Lower lobe of right lung (tissue), 2 donors: ENCODE data around the gene XRCC3. TPM values are rescaled to one million over a fixed set of nuclear protein-coding genes. Genes with fewer than 3 reads are reported as not detected.

Experiments
- ATAC-seq, 2 donors: fragments of 200-7000 bp; cut with Tn5 transposase; one replicate each; pipeline ENCODE4 v1.9.1; 2020 to 2022; ENCODE audit warnings: mild to moderate bottlenecking in 2 of 2, moderate library complexity in 2 of 2
- DNase-seq: peaks from one replicate; pipeline ENCODE4 v3.0.0-alpha.2; 2020
- H3K27ac ChIP-seq: fragments of 200-600 bp; one replicate; pipeline ENCODE4 v1.8.0; 2022
- H3K27me3 ChIP-seq: fragments of 200-600 bp; one replicate; pipeline ENCODE4 v1.8.0; 2022; ENCODE audit warnings: low read depth
- H3K36me3 ChIP-seq: fragments of 200-600 bp; one replicate; pipeline ENCODE4 v1.8.0; 2022; ENCODE audit warnings: mild to moderate bottlenecking
- H3K4me1 ChIP-seq: fragments of 200-600 bp; one replicate; pipeline ENCODE4 v1.8.0; 2022
- H3K4me3 ChIP-seq: fragments of 200-600 bp; one replicate; pipeline ENCODE4 v1.8.0; 2022; ENCODE audit warnings: mild to moderate bottlenecking
- H3K9me3 ChIP-seq: fragments of 200-600 bp; one replicate; pipeline ENCODE4 v1.8.0; 2022
- intact Hi-C: fragments of 100-400 bp; cut with DNase I; formaldehyde crosslinking; loops from one replicate; pipeline ENCODE4 v1.11.0; 2022
- total RNA-seq: library from RNA; stranded (reverse); fragmentation: NEBNext Ultra II Directional; extraction: Animal tissue kit (Norgen Biotek cat#: 25700); gene quantifications from one replicate; pipeline ENCODE4 v1.2.1, GENCODE V29; 2021
- TF ChIP-seq, protein P1 (sequence below): fragments of 200-600 bp; IDR thresholded peaks from one replicate; pipeline ENCODE4 v1.8.0; 2022; ENCODE audit warnings: antibody characterized with exemption, mild to moderate bottlenecking
- donor health status: DM: no; HTN: yes; CAD: no; lungs with severe emphysema.

Gene XRCC3
- total RNA-seq, 1 donor from 2014 or later = 5.0 TPM

DNA sequence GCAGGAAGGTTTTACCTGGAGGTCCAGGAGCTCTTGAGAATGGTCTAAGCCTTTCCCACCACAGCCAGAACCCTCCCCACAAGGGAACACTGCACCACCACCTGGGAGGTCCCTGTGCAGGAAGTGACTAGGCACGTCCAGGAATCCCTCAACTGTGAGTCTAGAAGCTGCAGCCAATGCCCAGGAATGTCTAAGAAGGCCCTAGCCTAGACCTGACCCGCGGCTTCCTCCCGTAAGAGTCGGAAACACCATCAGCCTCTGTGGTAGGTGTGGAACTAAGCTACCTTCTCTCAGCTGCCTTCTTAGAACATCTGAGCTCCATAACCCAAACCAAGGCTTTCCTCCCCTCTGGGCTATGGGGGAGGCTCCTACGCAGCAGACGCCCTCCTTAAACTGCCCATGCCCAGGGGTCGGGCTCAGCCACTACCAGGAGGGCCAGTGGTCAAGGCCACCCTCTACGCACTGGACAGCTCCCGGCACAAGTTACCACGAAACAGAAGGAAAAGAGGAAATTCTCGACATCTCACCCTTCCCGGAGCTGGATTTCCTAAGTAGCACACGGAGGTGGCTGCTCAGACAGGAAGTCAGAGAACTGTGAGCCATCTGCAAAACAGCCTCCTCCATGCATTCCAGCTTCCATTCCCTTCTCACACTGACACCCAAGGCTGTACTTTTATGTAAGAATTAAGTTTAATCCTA, 25.9 kb upstream of the XRCC3 start:
- no peak for DNase-seq
- no peaks in the 10 kb centered on the region for H3K9me3 ChIP-seq
- H3K27me3 ChIP-seq = no peaks in the 10 kb centered on the region
- ATAC-seq = no peak
- H3K4me3 ChIP-seq = no peak overlapping the region
- intact Hi-C loops = no loop called here
- TF ChIP-seq, protein P1, sequence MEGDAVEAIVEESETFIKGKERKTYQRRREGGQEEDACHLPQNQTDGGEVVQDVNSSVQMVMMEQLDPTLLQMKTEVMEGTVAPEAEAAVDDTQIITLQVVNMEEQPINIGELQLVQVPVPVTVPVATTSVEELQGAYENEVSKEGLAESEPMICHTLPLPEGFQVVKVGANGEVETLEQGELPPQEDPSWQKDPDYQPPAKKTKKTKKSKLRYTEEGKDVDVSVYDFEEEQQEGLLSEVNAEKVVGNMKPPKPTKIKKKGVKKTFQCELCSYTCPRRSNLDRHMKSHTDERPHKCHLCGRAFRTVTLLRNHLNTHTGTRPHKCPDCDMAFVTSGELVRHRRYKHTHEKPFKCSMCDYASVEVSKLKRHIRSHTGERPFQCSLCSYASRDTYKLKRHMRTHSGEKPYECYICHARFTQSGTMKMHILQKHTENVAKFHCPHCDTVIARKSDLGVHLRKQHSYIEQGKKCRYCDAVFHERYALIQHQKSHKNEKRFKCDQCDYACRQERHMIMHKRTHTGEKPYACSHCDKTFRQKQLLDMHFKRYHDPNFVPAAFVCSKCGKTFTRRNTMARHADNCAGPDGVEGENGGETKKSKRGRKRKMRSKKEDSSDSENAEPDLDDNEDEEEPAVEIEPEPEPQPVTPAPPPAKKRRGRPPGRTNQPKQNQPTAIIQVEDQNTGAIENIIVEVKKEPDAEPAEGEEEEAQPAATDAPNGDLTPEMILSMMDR = no peak
- H3K36me3 ChIP-seq = peaks cover 99% of the 10 kb centered on the region
- no peak overlapping the region for H3K27ac ChIP-seq
- H3K4me1 ChIP-seq = peaks cover 7% of the 10 kb centered on the region

- Histone ChIP-seq H3K4me1 (peaks cover 17% of the 10 kb centered on the region), H3K27me3 (no peaks in the 10 kb centered on the region), H3K4me3 (no peak overlapping the region), H3K36me3 (peaks cover 99% of the 10 kb centered on the region), H3K9me3 (no peaks in the 10 kb centered on the region), H3K27ac (no peak overlapping the region)
- DNase-seq (no peak), ATAC-seq (no peak)
- intact Hi-C loops = no loop called here
- TF ChIP-seq, protein P1 = no peak
Measured at GRCh38 chr14:103739793-103740501, 24.7 kb upstream of the XRCC3 start.

GRCh38 chr14:103739466-103739792, 24.2 kb upstream of the XRCC3 start:
- peaks cover 17% of the 10 kb centered on the region for H3K4me1 ChIP-seq
- no peaks in the 10 kb centered on the region for H3K9me3 ChIP-seq
- H3K27ac ChIP-seq = no peak overlapping the region
- TF ChIP-seq, protein P1 = no peak
- H3K36me3 ChIP-seq = peaks cover 99% of the 10 kb centered on the region
- intact Hi-C loops = no loop called here
- H3K4me3 ChIP-seq = no peak overlapping the region
- no peak for DNase-seq
- no peaks in the 10 kb centered on the region for H3K27me3 ChIP-seq
- ATAC-seq = no peak

DNA sequence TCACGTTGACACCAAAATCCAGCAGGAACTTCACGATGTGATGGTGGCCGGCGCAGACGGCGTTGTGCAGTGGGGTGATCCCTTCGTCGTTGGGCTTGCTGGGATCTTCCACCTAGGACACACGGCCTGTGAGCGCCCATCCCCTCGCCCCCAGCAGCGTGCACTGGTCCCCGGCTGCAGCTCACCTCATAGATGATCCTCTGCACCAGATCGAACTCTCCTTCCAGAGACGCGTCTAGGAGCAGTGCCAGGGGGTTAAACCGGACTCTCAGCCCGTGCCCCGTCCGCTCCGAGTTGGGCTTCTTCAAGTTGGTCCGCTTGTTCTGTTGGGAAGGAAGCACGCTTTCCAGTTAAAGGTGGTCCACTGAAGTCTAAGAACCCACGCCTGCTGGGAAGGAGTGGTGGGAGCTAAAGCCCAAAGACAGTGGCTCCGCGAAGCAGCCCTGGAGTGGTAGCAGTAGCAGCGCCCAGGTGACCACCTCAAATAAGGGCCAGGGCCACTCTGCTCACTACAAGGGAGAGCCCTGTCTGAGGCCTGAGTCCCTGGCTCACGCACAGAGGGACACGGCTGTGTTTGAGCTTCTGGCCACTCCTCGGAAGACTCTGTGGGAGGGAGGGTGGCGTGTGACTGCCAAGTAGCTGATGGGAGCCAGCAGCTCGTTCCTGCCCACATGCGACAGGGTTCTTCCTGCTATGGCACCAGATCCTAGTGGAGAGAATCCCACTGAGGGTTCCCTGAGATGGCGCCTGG, 23.6 kb upstream of the XRCC3 start:
- peaks cover 99% of the 10 kb centered on the region for H3K36me3 ChIP-seq
- DNase-seq = no peak

DNA sequence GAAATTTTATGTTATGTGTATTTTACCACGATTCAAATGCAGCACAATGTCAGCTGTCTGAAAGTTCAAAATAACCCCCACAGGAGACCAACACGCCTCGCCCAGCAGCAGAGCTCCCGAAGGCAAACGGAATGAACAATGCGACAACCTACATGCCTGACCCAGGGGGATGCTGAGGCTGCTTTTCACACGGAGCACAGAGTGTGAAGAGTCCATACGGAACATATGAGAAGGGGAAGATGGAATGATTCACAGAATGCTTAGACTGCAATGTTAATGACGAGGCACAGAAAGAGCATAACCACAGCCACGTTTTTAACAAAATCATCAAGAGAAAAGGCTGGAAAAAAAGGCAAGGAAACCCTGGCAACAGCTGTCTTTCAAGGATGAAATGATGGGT, 22.9 kb upstream of the XRCC3 start:
- Histone ChIP-seq H3K27ac (no peak overlapping the region), H3K27me3 (no peaks in the 10 kb centered on the region), H3K9me3 (no peaks in the 10 kb centered on the region), H3K4me3 (no peak overlapping the region), H3K36me3 (peaks cover 99% of the 10 kb centered on the region), H3K4me1 (peaks cover 17% of the 10 kb centered on the region)
- DNase-seq (no peak), ATAC-seq (no peak)
- intact Hi-C loops = no loop called here
- TF ChIP-seq, protein P1 = no peak

More for the DNA sequence above, 23.6 kb upstream of the XRCC3 start:
- ATAC-seq = no peak
- Histone ChIP-seq H3K4me3 (no peak overlapping the region), H3K27ac (no peak overlapping the region), H3K9me3 (no peaks in the 10 kb centered on the region), H3K27me3 (no peaks in the 10 kb centered on the region), H3K4me1 (peaks cover 17% of the 10 kb centered on the region)
- intact Hi-C loops = no loop called here
- TF ChIP-seq, protein P1 = no peak
